Ishikawa (cell line): Measurements from ENCODE around the gene DAB2.

Experiments
- CEBPB ChIP-seq: IDR thresholded peaks from 2 replicates; pipeline ENCODE4 v1.6.1; 2012
- EGR1 ChIP-seq: IDR thresholded peaks from 2 replicates; pipeline ENCODE4 v1.6.1; 2012
- EP300 ChIP-seq: IDR thresholded peaks from 2 replicates; pipeline ENCODE4 v1.6.1; 2012; ENCODE audit warnings: borderline replicate concordance
- RAD21 ChIP-seq: IDR thresholded peaks from 2 replicates; pipeline ENCODE4 v1.6.1; 2012; ENCODE audit warnings: low read depth
- REST ChIP-seq: IDR thresholded peaks from 2 replicates; pipeline ENCODE4 v1.6.1; 2012; ENCODE audit warnings: low read depth, mild to moderate bottlenecking
- TAF1 ChIP-seq: IDR thresholded peaks from 2 replicates; pipeline ENCODE4 v1.6.1; 2012; ENCODE audit warnings: low read depth, mild to moderate bottlenecking
- YY1 ChIP-seq: IDR thresholded peaks from 2 replicates; pipeline ENCODE4 v1.6.1; 2012; ENCODE audit warnings: low read depth

- no peak for TF ChIP-seq REST
- TF ChIP-seq CEBPB: no peak
- TF ChIP-seq RAD21: no peak
- TF ChIP-seq EP300: no peak
- TF ChIP-seq YY1: no peak
- no peak for TF ChIP-seq EGR1
- no peak for TF ChIP-seq TAF1
Observed at GRCh38 chr5:39367711-39368110, 57.1 kb downstream of the DAB2 start.
